Measurements from ENCODE around the gene AANAT.

The AANAT gene

DNA sequence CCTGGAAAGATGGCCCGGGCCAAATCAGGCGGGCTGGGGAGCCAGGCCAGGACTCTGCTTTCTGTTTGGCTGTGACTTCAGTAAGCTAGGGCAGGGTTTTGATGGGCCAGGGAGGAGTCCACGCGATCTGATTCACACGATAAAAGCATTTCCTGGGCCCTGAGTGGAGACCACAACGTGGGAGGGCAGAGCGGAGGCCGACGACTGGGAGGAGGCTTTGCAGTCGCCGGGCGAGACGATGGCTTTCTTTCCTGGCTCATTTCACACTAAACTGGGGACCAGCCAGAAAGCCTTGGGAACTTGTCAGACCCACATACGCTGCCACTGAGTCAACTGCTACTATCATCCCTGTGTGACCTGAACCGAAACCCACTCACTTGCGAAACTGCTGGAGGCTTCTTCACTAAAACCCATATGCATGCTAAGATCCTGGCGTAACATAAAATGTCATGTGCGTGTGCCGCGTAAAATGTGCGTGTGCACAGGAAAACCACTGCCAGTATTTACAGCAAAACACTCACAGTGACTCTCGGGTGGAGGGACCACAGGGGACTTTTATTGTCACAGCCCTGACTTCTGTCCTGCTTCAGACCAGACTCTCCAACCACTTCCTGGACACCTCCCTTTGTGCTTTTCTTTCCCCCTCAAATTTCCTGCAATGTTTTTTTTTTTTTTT lies 48.0 kb downstream of the AANAT start:
- no peak overlapping the region for H3K4me3 ChIP-seq (ENCODE audit: low read length)
- H3K27me3 ChIP-seq (ENCODE audit: insufficient read depth, low read length) = no peaks in the 10 kb centered on the region
- H3K9ac ChIP-seq (ENCODE audit: low read depth, low read length) = no peak overlapping the region
- no peaks in the 10 kb centered on the region for H3K9me3 ChIP-seq (ENCODE audit: insufficient read depth, low read depth, low read length)
- no peaks in the 10 kb centered on the region for H3K4me1 ChIP-seq (ENCODE audit: insufficient read depth, low read length)
- no peaks in the 10 kb centered on the region for H3K36me3 ChIP-seq (ENCODE audit: insufficient read depth, low read depth, low read length)
- H3K27ac ChIP-seq (ENCODE audit: low read length) = no peak overlapping the region

DNA sequence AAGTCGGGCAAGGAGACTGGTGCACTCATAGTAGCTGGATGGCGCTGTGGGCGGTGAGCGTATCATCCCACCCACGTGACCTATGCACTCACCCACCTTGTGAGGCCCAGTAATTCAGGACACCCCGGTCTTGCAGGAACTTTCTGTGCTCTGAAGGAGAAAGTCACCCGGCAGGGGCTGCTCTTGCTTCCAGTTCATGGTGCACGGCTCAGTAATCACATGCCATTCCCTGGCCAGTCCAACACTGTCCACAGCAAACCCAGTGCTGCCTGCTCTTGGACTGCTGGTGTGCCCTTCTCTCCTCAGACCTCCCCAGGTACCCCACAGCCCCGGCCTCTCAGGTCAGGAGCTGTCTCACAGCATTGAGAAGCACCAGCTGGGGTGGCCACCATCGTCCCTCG lies 50.2 kb downstream of the AANAT start:
- no peak overlapping the region for H3K4me3 ChIP-seq (ENCODE audit: low read length)
- H3K36me3 ChIP-seq (ENCODE audit: insufficient read depth, low read depth, low read length) = no peaks in the 10 kb centered on the region
- H3K27ac ChIP-seq (ENCODE audit: low read length) = no peak overlapping the region
- no peaks in the 10 kb centered on the region for H3K9me3 ChIP-seq (ENCODE audit: insufficient read depth, low read depth, low read length)
- H3K27me3 ChIP-seq (ENCODE audit: insufficient read depth, low read length) = peaks cover 3% of the 10 kb centered on the region; the same call in 1 of the 2 replicates
- no peak overlapping the region for H3K9ac ChIP-seq (ENCODE audit: low read depth, low read length)
- H3K4me1 ChIP-seq (ENCODE audit: insufficient read depth, low read length) = no peaks in the 10 kb centered on the region

GRCh38 chr17:76519048-76519966 lies 51.9 kb downstream of the AANAT start:
- Histone ChIP-seq H3K4me1 (ENCODE audit: insufficient read depth, low read length) (no peaks in the 10 kb centered on the region), H3K9me3 (ENCODE audit: insufficient read depth, low read depth, low read length) (no peaks in the 10 kb centered on the region), H3K4me3 (ENCODE audit: low read length) (no peak overlapping the region), H3K27ac (ENCODE audit: low read length) (no peak overlapping the region), H3K27me3 (ENCODE audit: insufficient read depth, low read length) (peaks cover 14% of the 10 kb centered on the region), H3K9ac (ENCODE audit: low read depth, low read length) (no peak overlapping the region), H3K36me3 (ENCODE audit: insufficient read depth, low read depth, low read length) (no peaks in the 10 kb centered on the region)
